GM21381 (cell line): ENCODE measurements around the gene SLC6A18.
"Not testable (repeated sequence)": the region's sequence is repeated elsewhere in the genome, so short reads cannot be mapped to it uniquely, and the experiment has no call there.

ENCODE experiments used
- ATAC-seq: cut with Tn5 transposase; IDR thresholded peaks from one replicate; pipeline ENCODE4 v1.9.1; 2021; ENCODE audit warnings: mild to moderate bottlenecking, moderate library complexity; ENCODE audit not compliant: unreplicated experiment

The SLC6A18 gene

DNA sequence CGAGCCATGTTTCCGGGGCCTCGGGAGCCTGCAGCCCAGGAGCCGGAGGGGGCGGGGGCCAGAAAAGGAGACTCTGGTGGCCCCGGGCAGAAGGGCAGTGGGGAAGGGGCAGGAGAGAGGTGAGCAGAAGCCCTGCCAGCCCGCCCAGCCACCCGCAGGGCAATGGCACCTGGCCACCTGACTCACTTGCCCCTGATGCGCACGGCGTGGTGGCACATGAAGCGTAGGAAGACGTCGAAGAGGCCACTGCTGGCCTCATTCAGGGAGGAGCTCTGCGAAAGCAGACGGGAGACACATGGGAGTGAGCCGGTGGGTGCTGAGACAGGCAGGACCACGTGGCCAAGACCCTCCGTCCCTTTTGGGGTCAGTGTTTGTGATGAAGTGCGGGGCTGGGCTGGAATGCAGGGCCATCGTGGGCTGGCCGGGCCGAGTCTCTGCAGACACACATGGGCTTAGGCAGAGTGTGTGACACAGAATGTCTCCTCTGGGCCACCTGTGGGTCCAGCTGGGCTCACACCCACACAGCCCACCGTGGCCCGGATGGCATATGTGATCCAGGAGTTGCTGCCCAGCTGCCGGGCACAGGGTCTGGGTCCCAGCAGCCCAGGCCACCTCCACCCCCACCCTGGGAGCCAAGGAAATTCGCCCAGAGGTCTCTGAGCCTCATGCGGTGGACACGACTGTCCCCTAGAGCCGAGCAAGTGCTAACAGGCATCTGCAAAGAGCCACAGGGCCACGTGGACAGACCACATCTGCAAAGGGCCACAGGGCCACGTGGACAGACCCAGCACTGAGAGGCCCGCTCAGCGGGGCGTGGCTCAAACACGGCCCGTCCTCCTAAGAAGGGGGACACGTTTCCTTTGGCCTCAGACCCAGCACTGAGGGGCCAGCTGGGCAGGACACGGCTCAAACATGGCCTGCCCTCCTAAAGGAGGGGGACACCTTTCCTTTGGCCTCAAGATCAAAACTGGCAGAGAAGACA is 46.0 kb downstream of the SLC6A18 start:
- ATAC-seq = no peak

DNA sequence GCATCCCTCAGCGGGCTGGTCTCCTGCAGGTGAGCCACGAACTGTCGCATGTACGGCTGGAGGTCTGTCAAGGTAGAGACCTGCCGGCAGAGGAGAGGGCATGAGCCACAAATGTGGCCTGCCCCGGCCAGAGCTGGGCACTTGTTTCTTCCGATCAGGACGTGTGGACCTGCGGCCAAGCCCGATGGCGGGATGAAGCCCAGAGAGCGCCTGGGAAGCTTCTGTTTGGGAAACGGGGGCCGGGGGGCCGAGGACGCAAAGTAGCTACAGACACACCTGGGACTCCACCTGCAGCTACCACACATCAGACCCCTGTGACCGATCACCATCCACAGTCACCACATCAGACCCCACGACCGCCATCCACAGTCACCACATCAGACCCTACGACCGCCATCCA is 47.0 kb downstream of the SLC6A18 start:
- ATAC-seq = no peak

DNA sequence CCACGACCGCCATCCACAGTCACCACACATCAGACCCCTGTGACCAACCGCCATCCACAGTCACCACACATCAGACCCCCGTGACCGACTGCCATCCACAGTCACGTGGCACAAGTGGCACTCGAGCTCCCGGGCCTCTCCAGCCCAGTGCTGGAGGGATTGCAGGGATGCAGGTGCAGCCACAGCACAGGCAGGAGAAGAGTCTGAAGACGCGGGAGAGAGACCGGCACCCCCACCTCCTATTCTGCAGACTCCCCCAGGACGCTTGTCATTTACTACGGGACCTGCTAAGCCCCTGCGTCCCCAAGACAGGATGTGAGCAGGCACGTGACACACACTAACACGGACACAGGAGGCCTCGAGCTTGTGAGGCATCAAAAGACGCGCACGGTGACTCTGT is 48.6 kb downstream of the SLC6A18 start:
- ATAC-seq = no peak

DNA sequence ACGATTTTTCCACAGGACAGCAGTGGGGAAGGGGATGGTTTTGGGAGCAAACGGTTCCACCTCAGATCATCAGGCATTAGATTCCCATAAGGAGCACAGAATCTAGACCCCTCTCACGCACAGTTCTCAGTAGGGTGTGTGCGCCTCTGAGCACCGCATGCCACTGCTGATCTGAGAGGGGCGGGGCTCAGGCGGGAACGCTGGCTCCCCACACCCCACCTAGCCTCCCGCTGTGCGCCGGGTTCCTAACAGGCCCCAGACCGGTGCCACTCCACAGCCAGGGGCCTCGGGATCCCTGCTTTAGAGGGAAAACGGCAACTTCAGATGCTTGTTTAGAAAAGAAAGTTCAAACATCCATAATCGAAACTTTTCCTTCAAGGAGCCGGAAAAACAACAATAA is 49.3 kb downstream of the SLC6A18 start:
- ATAC-seq = no peak

DNA sequence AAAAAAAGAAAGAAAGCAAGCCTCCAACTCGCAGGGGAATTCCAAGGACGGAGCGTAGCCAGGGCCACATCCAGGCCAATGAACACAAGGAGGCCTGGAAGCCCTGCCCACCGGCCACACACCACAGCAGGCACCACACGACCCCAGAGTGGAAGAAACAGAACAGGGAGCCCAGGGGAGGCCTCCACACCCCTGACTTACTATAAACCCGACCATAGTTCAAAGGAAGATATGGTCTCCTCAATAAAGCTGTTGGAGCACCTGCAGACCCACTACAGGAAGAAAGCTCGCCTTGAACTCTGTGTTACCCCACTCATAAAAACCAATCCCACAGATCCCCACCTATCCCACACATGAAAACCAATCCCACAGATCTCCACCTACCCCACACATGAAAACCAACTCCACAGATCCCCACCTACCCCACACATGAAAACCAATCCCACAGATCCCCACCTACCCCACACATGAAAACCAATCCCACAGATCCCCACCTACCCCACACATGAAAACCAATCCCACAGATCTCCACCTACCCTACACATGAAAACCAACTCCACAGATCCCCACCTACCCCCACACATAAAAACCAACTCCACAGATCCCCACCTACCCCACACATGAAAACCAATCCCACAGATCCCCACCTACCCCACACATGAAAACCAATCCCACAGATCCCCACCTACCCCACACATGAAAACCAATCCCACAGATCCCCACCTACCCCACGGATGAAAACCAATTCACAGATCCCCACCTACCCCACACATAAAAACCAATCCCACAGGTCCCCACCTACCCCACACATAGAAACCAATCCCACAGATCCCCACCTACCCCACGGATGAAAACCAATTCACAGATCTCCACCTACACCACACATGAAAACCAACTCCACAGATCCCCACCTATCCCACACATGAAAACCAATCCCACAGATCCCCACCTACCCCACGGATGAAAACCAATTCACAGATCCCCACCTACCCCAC is 50.5 kb downstream of the SLC6A18 start:
- not testable (repeated sequence) for ATAC-seq

DNA sequence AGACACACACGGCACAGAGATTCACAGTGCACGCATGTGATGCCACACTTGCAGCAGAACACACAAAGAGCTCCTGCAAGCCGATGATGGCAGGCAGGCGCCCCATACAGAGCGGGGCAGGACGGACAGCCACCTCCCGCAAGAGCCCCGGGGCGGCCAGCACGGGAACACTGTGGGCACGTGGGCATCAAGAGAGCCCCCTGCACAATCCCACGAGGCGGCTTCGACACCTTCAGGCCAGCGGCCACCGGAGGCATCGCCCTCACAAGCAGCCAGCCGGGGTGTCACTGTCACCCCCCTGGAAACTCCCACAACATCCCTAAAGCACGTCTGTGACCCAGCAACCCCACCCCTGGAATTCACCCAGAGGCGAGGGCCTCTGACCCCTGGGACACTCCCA is 51.7 kb downstream of the SLC6A18 start:
- ATAC-seq = no peak

DNA sequence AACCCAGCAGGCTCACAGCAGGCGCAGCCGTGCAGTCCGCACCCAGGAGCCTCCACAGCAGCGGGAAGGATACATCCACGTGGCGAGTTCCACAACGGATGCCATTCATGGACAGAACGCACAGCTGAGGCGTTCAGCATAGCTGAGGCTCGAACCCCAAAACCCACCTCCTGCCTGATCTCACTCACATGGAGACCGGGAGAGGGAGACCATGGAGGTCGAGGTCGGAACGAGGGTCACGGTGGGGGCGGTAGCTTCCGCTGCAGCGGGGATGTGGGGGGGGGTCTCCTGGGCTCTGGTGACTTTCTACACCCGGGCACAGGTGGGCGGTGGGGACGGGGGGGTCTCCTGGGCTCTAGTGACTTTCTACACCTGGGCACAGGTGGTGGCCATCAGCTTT is 52.1 kb downstream of the SLC6A18 start:
- no peak for ATAC-seq

DNA sequence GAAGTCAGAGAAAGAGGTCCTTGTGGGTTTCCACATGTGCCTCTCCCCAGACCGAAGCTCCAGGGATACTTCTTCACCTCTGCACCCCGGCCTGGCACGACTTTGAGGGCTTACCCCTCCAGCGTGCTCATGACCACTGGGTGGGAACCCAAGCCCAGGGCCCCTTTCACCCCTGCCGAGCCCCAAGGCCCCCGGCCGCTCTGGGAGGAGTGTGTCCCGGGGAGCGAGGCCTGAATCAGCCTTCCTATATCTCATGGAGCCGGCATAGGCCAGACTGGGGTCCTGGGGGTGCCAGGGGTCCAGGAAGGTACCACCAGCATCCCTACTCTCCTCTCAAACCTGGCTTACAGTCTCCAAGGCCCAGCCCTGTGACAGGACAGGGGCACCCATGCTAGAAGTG is 52.6 kb downstream of the SLC6A18 start:
- ATAC-seq = no peak

DNA sequence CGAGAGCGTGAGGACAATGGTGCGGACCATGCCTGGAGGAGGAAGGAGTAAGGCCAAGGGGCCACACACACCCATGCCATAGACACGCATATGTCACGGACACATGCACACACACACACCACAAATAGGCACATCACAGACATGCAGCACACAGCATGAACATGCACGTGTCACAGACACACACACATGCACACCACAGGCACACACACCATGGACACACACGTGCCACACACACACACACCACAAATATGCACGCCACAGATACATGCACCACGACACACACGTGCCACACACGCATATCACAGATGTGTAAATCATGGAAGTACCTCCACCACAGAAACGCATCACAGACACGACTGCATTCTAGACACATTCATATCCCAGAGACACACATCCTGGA is 53.0 kb downstream of the SLC6A18 start:
- ATAC-seq = no peak

DNA sequence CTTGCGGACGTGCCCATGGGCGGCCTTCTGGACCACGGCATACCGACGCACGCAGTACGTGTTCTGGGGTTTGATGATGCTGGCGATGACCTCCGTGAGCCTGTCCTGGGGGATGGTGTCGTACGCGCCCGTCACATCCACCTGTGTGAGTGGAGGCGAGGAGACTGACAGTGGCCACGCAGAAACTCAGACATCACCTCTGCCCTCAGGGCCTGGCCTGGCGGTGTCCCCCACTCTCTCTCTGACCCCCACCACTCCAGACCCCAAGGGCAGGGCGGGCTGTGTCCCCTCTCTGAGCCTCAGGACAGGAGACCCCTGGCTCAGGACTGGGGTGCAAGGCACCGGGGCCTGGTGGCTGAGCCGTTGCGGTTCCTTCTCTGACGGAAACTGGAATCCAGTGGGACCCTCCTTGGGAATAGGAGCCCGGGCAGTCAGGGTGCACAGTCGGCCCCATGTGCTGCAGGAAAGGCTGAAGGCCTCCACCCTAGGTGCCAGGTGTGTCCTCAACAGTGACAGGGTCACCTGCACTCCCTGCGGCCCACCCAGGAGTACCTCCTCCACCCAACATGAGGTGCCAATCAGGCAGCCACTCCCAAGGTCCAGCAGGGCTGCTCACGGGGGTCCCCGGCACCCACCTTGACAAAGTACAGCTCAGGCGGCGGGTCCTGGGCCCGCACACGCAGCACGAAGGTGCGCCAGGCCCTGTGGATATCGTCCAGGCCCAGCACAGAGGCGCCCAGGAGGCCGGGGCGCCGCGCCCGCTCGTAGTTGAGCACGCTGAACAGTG is 53.7 kb downstream of the SLC6A18 start:
- no peak for ATAC-seq

DNA sequence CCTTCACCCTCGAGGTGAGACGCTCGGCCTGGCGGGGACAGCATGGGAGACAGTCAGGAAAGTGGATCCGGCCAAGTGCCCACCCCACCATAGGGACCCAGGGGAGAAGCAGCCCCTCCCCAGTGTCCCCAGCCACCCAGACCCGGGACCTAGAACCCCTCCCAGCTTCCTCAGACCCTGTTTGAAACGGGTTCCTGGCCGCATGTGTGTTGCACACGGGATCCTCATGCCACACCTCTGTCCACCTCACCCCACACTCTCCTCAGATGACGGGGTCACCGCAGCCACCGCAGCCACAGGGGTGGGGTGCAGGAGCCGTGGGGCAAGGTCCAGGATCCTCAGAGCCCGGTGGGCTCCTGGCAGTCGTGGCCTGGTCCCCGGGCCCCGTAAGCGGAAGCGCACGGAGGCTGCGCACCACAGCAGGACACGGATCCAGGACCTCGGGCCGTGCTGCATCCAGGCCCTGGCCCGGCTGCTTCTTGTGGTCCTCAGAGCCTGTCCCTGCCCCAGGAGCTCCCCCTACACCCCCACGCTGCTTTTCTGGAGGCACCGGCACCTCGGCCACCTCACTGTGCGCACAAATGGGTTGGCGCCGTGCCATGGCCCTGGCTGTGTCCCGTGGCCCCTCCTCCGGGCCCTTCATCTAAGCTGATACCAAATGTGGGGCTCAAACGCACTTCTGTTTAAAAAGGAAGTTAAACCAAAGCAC is 54.4 kb downstream of the SLC6A18 start:
- ATAC-seq = no peak

DNA sequence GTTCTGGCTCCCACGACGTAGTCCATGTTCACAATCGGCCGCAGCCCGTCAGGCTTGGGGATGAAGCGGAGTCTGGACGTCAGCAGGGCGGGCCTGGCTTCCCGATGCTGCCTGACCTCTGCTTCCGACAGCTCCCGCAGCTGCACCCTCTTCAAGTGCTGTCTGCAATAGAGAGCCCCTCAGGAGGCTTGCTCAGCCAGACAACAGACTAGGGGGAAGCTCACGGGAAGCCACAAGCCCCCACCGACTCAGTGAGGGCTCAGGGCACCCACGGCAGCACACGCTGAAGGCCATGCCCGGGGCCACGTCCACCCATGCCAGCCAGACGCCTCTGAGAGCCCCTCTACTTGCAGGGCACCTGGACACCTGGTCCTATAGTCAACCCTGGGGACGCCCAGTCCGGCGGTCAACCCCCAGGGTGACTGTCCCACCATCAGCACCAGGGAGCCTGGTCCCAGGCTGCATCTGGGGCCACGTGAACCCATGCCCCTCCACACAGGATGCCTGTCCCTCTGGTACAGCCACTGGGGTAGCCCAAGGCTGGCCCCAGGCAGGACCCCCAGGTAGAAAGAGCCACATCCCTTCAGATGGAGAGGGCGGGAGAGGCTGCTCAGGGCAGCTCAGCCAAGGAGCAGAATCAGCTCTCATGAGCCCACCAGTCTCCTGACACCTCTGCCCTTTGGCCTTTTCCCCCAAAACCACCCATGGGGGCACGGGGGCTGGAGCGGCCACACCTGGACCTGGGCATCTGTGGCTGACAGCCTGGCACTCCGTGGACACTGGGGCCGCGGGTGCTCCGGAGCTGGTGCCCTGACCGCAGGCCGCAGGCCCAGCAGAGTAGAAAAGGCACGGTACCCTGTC is 55.2 kb downstream of the SLC6A18 start:
- no peak for ATAC-seq

DNA sequence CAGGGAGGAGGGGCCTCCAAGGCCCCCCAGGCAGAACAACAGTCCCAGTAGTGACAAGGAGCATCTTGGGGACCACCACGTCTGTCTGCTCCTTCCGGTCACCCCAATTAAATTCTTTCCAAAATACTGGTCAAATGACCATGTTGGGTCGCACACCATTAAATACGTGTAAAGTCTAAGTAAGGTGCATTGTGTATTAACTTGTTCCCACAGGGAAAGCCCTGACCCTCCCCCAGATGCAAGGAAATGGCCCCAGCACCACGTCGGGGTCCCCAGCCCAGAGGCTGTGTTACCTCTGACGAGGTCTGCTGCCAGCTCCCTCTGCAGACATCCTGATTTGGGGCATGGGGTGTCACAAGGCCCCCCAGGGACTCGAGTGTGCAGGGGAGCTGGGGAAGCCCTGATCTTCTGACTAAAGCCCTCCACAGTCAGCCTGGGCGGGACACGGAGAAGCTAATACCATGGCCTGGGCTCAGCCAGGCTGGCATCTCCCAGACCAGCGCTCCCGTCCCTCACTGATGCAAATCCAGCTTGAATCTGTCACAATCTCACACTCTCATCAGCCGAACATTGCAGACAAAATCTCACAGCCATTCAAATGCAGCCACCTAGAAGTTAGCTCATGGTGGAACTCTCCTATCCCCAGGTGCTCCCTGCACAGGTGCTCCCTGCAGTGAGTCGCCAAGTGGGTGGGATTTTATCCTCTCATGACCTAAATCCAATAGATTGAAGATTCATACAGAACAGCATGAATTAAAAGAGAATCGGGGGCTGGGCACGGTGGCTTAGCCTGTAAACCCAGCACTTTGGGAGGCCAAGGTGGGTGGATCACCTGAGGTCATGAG is 56.1 kb downstream of the SLC6A18 start:
- no peak for ATAC-seq

DNA sequence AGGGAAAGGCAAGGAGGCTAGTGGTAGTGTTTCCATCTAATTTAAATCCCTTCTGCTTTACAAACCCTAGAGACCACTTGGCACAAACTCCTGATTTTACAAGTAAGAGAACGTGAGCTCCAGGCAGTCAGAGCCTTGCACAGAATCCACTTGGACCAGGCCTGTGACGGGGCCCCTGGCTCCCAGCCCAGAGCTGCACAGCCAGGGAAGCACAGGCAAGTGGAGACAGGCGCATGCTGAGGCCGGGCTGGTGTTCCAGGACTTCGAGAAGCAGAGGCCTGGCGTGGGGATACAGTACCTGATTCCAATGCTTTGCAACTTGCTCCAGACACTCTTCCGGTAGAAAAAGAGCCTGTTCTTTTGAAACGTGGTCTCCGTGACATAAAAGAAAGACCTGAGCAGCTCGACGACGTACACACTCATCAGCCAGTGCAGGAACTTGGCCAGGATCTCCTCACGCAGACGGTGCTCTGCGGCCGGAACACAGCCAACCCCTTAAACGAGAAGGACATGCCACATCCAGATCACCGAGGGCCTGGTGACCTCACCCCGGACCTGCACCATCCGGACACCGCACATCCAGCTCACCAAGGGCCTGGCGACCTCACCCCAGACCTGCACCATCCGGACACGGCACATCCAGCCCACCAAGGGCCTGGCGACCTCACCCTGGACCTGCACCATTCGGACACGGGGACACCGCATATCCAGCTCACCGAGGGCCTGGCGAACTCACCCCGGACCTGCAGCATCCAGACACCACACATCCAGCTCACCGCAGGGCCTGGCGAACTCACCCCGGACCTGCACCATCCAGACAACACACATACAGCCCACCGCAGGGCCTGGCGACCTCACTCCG is 57.2 kb downstream of the SLC6A18 start:
- ATAC-seq = no peak

DNA sequence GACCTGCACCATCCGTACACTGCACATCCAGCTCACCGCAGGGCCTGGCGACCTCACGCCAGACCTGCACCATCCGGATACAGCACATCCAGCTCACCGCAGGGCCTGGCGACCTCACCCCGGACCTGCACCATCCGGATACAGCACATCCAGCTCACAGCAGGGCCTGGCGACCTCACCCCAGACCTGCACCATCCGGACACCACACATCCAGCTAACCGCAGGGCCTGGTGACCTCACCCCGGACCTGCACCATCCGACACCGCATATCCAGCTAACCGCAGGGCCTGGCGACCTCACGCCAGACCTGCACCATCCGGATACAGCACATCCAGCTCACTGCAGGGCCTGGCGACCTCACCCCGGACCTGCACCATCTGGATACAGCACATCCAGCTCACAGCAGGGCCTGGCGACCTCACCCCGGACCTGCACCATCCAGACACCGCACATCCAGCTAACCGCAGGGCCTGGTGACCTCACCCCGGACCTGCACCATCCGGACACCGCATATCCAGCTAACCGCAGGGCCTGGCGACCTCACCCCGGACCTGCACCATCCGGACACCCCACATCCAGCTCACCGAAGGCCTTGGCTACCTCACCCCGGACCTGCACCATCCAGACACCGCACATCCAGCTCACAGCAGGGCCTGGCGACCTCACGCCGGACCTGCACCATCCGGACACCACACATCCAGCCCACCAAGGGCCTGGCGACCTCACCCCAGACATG is 58.0 kb downstream of the SLC6A18 start:
- ATAC-seq = not testable (repeated sequence)

DNA sequence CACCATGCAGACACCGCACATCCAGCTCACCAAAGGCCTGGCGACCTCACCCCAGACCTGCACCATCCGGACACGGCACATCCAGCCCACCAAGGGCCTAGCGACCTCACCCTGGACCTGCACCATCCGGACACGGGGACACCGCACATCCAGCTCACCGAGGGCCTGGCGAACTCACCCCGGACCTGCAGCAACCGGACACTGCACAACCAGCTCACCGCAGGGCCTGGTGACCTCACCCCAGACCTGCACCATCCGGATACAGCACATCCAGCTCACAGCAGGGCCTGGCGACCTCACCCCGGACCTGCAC is 58.5 kb downstream of the SLC6A18 start:
- ATAC-seq = not testable (repeated sequence)
